Midbrain (tissue), 1 donor: Measurements from ENCODE around the gene PPCDC.
"Not testable (repeated sequence)": the region's sequence is repeated elsewhere in the genome, so short reads cannot be mapped to it uniquely, and the experiment has no call there.

Experiments
- DNase-seq: peaks from one replicate; lab custom pipeline; 2025; lab: John Stamatoyannopoulos, UW

Gene PPCDC

DNA sequence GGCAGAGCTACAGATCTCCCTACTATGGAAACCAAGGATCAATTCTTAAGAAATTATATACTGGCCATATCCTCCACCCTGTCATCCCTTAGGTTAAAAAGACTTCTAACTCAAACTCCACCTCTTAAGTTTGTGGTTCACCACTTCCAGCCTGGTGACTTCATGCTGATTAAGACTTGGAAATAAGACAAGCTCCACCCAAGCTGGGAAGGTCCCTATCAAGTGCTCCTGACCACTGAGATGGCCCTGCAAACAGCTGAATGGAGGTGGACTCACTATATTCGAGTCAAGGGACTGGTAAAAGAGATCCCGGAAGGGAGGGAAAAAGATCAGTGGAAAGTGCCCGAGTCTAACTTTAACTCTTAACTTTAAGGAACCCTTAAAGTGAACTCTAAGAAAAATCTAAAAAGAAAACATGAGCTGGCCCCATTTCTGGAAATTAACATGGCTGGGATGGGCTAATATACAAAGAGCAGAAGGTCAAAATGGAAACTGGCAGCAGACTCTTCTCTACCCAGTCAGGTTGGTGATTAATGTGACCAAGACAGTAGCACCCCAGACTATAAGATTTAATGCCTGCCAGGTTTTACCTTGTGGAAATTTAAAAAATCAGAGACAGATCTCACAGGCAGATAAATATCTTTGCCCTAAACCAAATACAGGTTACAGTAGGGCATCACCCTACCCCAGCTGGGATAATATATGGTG lies 43.9 kb downstream of the PPCDC start:
- DNase-seq, result no peak

GRCh38 chr15:75068748-75069147 lies 45.4 kb downstream of the PPCDC start:
- no peak for DNase-seq

DNA sequence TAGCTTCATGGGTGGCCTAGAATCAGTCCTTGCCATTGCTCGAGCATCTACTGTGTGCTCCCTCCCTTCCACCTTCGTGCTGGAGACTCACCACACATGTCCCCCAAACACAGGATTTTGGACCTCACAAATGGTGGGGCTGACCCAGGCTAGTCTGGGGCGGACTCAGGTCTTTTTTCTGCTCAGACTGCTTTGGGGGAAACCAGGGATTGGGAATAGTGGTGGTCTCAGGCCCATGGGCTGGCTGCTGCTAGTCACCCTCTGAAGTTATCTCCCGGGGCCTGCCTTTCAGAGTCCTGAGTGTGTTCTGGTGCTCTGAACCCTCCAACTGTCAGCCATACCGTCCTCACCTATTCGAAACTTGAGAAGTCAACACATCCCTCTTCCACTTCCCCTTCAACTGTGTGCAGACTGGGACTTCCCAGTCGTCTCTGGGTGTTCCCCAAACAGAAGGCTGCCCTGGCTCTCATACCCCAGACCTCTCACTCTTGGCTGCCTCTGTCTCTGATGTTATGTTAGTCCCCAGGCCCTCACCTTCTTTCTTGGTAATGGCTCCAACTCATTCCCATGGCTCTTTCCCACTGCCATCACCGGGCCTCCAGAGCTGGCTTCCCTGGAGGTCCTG lies 46.0 kb downstream of the PPCDC start:
- no peak for DNase-seq

GRCh38 chr15:75070674-75071073 lies 47.3 kb downstream of the PPCDC start:
- no peak for DNase-seq

DNA sequence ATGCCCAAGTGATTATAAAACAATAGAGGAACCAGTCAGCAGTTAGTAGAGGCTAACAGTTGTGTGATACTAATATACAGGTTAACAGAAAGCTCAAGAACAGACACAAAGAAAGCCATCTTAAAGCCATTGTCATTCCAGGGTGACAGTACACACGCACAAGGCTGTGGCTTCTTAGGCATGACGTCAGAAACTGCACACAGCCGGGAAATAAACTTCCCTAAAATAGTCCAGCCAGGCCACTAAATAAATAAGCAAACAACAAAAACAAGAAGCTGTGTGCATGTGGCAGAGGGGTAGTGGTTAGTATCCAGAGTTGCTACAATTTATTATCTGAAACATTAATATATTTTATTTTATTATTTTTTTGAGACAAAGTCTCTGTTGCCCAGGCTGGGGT lies 49.8 kb downstream of the PPCDC start:
- no peak for DNase-seq

DNA sequence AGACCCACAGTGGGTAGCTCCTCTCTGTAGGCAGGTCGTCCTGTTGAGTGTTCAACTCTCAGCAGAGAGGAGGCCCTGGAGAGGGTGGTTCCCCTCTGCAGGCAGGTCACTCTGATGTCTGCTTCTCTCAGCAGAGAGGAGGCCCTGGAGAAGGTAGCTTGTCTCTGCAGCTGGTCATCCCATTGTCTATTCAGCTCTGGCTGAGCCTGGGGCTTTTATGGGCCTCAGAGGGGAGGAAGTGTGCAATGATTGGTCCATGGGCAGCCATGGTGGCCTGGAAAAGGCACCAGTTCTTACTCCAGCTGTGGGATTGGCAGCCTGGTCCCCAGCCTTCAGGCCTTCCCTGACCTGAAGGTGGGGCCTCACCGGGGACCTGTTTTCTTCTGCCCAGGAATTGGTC lies 52.9 kb downstream of the PPCDC start:
- DNase-seq, result no peak

GRCh38 chr15:75077551-75077961 lies 54.2 kb downstream of the PPCDC start:
- not testable (repeated sequence) for DNase-seq

- DNase-seq, result no peak
Observed at GRCh38 chr15:75081150-75081549, 57.8 kb downstream of the PPCDC start.

GRCh38 chr15:75082689-75083088 lies 59.3 kb downstream of the PPCDC start:
- no peak for DNase-seq

DNA sequence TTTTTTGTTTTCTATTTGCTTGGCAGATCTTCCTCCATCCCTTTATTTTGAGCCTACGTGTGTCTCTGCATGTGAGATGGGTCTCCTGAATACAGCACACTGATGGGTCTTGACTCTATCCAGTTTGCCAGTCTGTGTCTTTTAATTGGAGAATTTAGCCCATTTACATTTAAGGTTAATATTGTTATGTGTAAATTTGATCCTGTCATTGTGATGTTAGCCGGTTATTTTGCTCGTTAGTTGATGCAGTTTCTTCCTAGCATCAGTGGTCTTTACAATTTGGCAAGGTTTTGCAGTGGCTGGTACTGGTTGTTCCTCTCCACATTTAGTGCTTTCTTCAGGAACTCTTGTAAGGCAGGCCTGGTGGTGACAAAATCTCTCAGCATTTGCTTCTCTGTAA lies 62.3 kb downstream of the PPCDC start:
- not testable (repeated sequence) for DNase-seq

- DNase-seq, result no peak
Observed at GRCh38 chr15:75089456-75090387, 66.3 kb downstream of the PPCDC start.

GRCh38 chr15:75090388-75090734 lies 67.0 kb downstream of the PPCDC start:
- no peak for DNase-seq

- DNase-seq, result no peak
Observed at GRCh38 chr15:75091814-75092213, 68.4 kb downstream of the PPCDC start.

DNA sequence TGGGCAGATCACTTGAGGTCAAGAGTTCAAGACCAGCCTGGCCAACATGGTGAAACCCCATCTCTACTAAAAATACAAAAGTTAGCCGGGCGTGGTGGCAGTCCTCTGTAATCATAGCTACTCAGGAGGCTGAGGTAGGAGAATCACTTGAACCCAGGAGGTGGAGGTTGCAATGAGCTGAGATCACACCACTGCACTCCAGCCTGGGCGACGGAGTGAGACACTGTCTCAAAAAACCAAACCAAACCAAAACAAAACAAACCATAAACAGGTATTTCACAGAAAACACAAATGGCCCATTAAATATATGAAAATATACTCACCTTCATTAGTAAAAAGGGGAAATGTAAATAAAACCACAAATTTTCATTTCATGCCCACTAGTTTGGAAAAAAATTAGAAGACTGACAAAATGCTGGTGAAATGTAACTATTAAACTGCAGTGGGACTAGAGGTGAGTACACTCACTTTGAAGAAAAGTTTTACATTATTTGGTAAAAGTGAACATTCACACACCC lies 71.6 kb downstream of the PPCDC start:
- not testable (repeated sequence) for DNase-seq

DNA sequence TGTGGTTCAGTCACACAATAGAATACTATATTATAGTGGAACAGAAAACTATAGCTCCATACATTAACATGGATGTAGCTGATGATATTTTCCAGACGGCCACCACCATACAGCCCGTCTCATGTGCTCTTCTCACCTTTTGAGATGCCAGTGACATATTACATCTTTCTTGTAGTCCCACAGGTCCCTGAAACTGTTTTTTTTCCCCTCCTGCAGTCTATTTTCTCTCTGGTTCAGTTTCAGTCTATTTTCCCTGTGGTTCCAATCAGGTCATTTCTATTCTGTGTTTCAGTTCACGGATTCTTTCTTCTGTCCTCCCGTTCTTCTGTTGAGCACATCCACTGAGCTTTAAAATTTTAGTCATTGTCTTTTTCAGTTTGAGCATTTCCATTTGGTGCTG lies 72.2 kb downstream of the PPCDC start:
- no peak for DNase-seq

DNA sequence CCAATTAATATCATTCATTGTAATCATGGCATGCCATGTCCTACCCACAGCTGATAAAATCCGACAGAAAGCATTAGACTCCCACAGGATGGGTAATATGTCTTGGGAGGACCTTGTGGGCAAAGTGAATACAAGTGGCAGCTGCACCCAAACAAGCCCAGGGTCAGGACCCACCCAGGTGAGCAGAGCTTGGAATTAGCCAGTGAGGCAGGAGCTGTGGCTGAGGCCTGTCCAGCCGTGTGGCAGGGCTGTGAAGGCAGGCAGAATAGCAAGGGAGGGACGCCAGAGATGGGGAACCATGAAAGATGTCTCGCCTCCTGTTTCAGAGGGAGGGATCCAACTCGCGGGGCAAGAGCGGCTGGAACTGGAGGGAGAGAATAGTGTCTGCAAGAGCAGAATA lies 74.5 kb downstream of the PPCDC start:
- DNase-seq, result no peak

DNA sequence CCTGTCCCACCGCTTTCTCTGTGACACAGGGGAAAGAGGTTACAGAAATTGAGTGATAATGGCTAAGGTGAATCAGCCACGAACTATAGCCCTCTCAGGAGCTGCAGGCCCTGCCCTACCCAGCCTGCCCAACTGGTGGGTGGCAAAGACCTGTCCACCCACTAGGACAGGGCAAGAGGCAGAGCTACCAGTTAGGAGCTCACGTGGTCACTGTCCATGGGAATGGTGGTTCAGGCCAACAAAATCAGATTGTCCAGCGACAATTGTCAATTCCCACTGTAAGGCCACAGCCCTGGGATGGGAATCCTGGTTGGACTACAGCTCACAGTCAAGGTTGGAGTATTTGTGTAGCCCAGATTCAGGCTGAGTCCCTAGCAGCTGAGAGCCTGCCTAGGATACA lies 75.0 kb downstream of the PPCDC start:
- no peak for DNase-seq
